Fibroblast of lung (primary cell): ENCODE measurements around the gene CCDC70. TPM values are rescaled to one million over a fixed set of nuclear protein-coding genes. Genes with fewer than 3 reads are reported as not detected.

ENCODE experiments used
- DNase-seq, 2 donors: peaks; one replicate each; pipeline versions ENCODE4 v3.0.0 to v3.0.0-alpha.2; 2010; ENCODE audit warnings: low read depth in 2 of 2
- H2AFZ ChIP-seq: 2 replicates; pipeline ENCODE4 v1.5.1; 2012; ENCODE audit warnings: low read length, control low read depth, inconsistent platforms
- H3K27ac ChIP-seq: 2 replicates; pipeline ENCODE4 v1.5.1; 2011; ENCODE audit warnings: low read length, control low read depth; ENCODE audit not compliant: insufficient read depth
- H3K27me3 ChIP-seq: 2 replicates; pipeline ENCODE4 v1.5.1; 2011; ENCODE audit warnings: mild to moderate bottlenecking, low read length; ENCODE audit not compliant: control insufficient read depth, insufficient read depth
- H3K36me3 ChIP-seq: 2 replicates; pipeline ENCODE4 v1.5.1; 2011; ENCODE audit warnings: low read length; ENCODE audit not compliant: control insufficient read depth, insufficient read depth
- H3K4me1 ChIP-seq: 2 replicates; pipeline ENCODE4 v1.5.1; 2011; ENCODE audit warnings: low read length; ENCODE audit not compliant: control insufficient read depth, insufficient read depth; ENCODE audit errors: extremely low read depth
- H3K4me2 ChIP-seq: 2 replicates; pipeline ENCODE4 v1.5.1; 2011; ENCODE audit warnings: low read length, control low read depth; ENCODE audit not compliant: insufficient read depth; ENCODE audit errors: extremely low read depth
- H3K4me3 ChIP-seq, 4 experiments: fragments of 200-600 bp in 1 of 4; sonication (generic) in 1 of 4; replicated peaks in 1 of 4; 2 replicates each; pipeline ENCODE4 v1.5.1; 2011 to 2016; ENCODE audit warnings: low read length in 4 of 4, low read depth in 3 of 4, mild to moderate bottlenecking in 3 of 4, control low read depth in 2 of 4, inconsistent platforms in 1 of 4, mixed read lengths in 1 of 4; ENCODE audit not compliant: insufficient read depth in 1 of 4; ENCODE audit errors: control extremely low read depth in 1 of 4
- H3K79me2 ChIP-seq: 2 replicates; pipeline ENCODE4 v1.5.1; 2012; ENCODE audit warnings: mild to moderate bottlenecking, low read length, inconsistent platforms; ENCODE audit not compliant: control insufficient read depth, insufficient read depth
- H3K9ac ChIP-seq: 2 replicates; pipeline ENCODE4 v1.5.1; 2011; ENCODE audit warnings: mild to moderate bottlenecking, low read length, control low read depth; ENCODE audit not compliant: insufficient read depth
- H3K9me3 ChIP-seq: 2 replicates; pipeline ENCODE4 v1.5.1; 2012; ENCODE audit warnings: low read depth, low read length; ENCODE audit not compliant: control insufficient read depth, insufficient read depth
- H4K20me1 ChIP-seq: 2 replicates; pipeline ENCODE4 v1.5.1; 2011; ENCODE audit warnings: low read length; ENCODE audit not compliant: control insufficient read depth, insufficient read depth; ENCODE audit errors: extremely low read depth
- EZH2 ChIP-seq: IDR thresholded peaks from 2 replicates; pipeline ENCODE4 v1.5.1; 2012; ENCODE audit warnings: low read length, control low read depth, mild to moderate bottlenecking; ENCODE audit errors: missing control alignments
- polyA minus RNA-seq: library from RNA; depleted of rRNA, polyadenylated mRNA; stranded (reverse); fragments of >200 nt; gene quantifications from 2 replicates; pipeline ENCODE4 v1.2.3, GENCODE V29; 2011; ENCODE audit warnings: low replicate concordance
- polyA plus RNA-seq, 2 donors: library from polyadenylated mRNA; depleted of rRNA in 1 of 2; stranded (reverse) in 1 of 2; unstranded in 1 of 2; fragments of >200 nt; gene quantifications; 2 replicates each; pipeline ENCODE4 v1.2.1, GENCODE V29; 2011 to 2012; ENCODE audit warnings: missing spikeins in 1 of 2
- total RNA-seq: library from RNA; depleted of rRNA; stranded (reverse); fragments of >200 nt; gene quantifications from 2 replicates; pipeline ENCODE4 v1.2.1, GENCODE V29; 2014
- TF ChIP-seq, protein P1 (sequence below), 2 donors: IDR thresholded peaks in 1 of 2; conservative IDR thresholded peaks in 1 of 2; 1 replicate in 1 of 2; 2 replicates in 1 of 2; pipeline ENCODE4 v1.5.1; 2011 to 2012; ENCODE audit warnings: low read length in 2 of 2, control low read depth in 1 of 2, inconsistent platforms in 1 of 2, low read depth in 1 of 2, mild to moderate bottlenecking in 1 of 2

CCDC70 gene
- total RNA-seq, result not detected in 2 replicates
- polyA plus RNA-seq, result not detected in 2 replicates
- not detected in 2 replicates for polyA plus RNA-seq (2012)
- polyA minus RNA-seq, result not detected in 2 replicates

DNA sequence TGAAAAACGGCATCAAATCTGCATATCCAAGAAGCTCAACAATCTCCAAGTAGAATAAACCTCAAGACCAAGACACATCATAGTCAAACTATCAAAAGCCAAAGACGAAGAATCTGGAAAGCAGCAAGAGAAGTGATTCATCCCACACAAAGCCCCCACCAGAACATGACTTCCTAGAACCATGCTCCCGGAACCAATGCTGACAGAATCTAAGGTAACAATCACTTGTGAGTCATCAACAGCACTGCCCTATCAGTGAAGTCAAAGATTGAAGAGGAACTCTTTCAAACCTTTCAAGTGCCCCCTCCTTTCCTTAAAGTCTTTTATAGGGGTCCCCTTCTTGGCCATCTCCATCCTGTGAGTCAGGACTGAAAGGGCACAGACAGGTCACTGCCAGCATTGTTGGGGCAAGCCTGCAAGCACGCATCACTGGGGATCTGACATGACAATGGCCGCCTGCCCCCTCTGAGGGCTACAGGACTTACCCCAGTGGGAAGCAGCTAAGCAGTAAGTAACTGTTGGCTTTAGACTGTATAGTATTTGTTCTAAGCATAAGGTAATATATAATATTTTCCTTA lies at the start of gene CCDC70:
Gene CCDC70 (plus strand): TSS at position 247 of the 578 bp plus-strand sequence. CDS start 3,443 bp downstream, outside the sequence.
- Histone ChIP-seq H3K9me3 (no peaks in the 10 kb centered on the region), H3K9ac (no peak within 1 kb of the TSS), H3K4me1 (no peaks in the 10 kb centered on the region), H3K79me2 (no peaks in the 10 kb centered on the region), H4K20me1 (no peaks in the 10 kb centered on the region), H3K27ac (no peak within 1 kb of the TSS), H3K27me3 (no peaks in the 10 kb centered on the region), H3K4me3 (no peak within 1 kb of the TSS), H3K36me3 (no peaks in the 10 kb centered on the region), H2AFZ (no peak within 1 kb of the TSS), H3K4me2 (no peak within 1 kb of the TSS)
- TF ChIP-seq, protein P1, sequence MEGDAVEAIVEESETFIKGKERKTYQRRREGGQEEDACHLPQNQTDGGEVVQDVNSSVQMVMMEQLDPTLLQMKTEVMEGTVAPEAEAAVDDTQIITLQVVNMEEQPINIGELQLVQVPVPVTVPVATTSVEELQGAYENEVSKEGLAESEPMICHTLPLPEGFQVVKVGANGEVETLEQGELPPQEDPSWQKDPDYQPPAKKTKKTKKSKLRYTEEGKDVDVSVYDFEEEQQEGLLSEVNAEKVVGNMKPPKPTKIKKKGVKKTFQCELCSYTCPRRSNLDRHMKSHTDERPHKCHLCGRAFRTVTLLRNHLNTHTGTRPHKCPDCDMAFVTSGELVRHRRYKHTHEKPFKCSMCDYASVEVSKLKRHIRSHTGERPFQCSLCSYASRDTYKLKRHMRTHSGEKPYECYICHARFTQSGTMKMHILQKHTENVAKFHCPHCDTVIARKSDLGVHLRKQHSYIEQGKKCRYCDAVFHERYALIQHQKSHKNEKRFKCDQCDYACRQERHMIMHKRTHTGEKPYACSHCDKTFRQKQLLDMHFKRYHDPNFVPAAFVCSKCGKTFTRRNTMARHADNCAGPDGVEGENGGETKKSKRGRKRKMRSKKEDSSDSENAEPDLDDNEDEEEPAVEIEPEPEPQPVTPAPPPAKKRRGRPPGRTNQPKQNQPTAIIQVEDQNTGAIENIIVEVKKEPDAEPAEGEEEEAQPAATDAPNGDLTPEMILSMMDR (conservative IDR thresholded peaks at IDR 0.05 in 1 of 2, IDR thresholded peaks at IDR 0.05 in 1 of 2; ENCODE audit: low read depth in 1 of 2, low read length in 2 of 2), result no peak
- TF ChIP-seq EZH2, result no peak
- peak; percentile 8 to 71 for DNase-seq

GRCh38 chr13:51814071-51814470 lies 47.7 kb upstream of the CCDC70 start:
- Histone ChIP-seq H3K27ac (no peak overlapping the region), H3K27me3 (peaks cover 20% of the 10 kb centered on the region), H3K9ac (no peak overlapping the region), H3K4me1 (no peaks in the 10 kb centered on the region), H3K9me3 (no peaks in the 10 kb centered on the region), H3K4me3 (no peak overlapping the region), H3K4me2 (no peak overlapping the region), H3K36me3 (no peaks in the 10 kb centered on the region), H3K79me2 (no peaks in the 10 kb centered on the region), H4K20me1 (no peaks in the 10 kb centered on the region), H2AFZ (no peak overlapping the region)
- TF ChIP-seq, protein P1 (conservative IDR thresholded peaks at IDR 0.05 in 1 of 2, IDR thresholded peaks at IDR 0.05 in 1 of 2; ENCODE audit: low read depth in 1 of 2, low read length in 2 of 2), result no peak
- no peak for DNase-seq

GRCh38 chr13:51814825-51815650 lies 46.7 kb upstream of the CCDC70 start:
- H3K36me3 ChIP-seq, result no peaks in the 10 kb centered on the region
- H3K4me3 ChIP-seq, result peak overlapping the region in 3 of 4 experiments; percentile 29 to 47 (median 30)
- H3K9me3 ChIP-seq, result no peaks in the 10 kb centered on the region
- no peak overlapping the region for H3K27ac ChIP-seq
- H3K9ac ChIP-seq, result no peak overlapping the region
- H2AFZ ChIP-seq, result peak overlapping the region; percentile 95
- H4K20me1 ChIP-seq, result no peaks in the 10 kb centered on the region
- peaks cover 28% of the 10 kb centered on the region for H3K27me3 ChIP-seq
- H3K79me2 ChIP-seq, result no peaks in the 10 kb centered on the region
- peak overlapping the region; percentile 92 for H3K4me2 ChIP-seq
- TF ChIP-seq, protein P1 (conservative IDR thresholded peaks at IDR 0.05 in 1 of 2, IDR thresholded peaks at IDR 0.05 in 1 of 2; ENCODE audit: low read depth in 1 of 2, low read length in 2 of 2), result peak; percentile 86 to 92
- no peak for TF ChIP-seq EZH2
- no peaks in the 10 kb centered on the region for H3K4me1 ChIP-seq
- DNase-seq, result peak; percentile 28 to 60
